GM21390 (cell line): ENCODE results near the gene IL3.

Experiments used
- ATAC-seq: cut with Tn5 transposase; IDR thresholded peaks from one replicate; pipeline ENCODE4 v1.9.1; 2021; ENCODE audit not compliant: unreplicated experiment

The IL3 gene

DNA sequence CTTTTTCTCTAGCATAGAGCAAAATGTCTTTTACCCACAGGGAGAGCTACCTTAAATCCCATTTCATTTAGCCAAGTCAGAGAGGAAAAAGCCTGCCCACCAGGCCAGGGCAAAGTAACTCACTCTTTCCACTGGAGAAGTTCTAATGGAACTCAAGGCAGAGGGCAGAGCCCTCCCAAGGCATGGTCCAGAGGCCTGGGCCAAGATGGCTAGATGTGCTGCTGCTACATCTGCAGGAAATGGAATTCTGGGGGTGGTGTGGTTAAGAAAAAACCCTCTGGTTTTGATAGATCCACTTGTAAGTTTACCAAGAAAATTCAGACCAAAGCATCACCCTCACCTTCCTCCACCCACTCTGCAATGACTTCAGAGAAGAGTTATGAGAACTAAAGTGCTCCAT lies 50.5 kb downstream of the IL3 start:
- ATAC-seq = no peak

DNA sequence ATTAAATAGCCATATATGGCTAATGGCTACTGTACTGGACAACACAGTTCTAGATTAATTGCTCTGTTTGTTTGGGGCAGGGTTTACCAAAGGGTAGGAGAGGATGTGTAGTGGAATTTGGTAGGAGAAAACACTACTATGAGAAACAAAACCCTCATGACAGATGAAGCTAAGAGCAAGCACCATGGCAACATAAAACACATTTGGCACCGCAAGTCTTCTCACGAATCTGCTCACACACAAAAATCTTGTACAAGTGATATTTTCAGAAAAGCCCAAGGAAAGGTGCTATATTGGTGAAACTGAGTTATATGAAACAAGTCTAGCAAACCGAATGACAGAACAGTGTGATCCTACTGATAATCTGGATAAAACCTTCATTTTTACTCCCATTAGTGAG lies 51.7 kb downstream of the IL3 start:
- ATAC-seq = no peak
